ENCODE measurements around the gene RAB20. TPM values are rescaled to one million over a fixed set of nuclear protein-coding genes. Genes with fewer than 3 reads are reported as not detected.

RAB20 gene
- total and polyA plus RNA-seq, 10 donors: 19.1 to 96.4 (median 52.8) TPM

DNA sequence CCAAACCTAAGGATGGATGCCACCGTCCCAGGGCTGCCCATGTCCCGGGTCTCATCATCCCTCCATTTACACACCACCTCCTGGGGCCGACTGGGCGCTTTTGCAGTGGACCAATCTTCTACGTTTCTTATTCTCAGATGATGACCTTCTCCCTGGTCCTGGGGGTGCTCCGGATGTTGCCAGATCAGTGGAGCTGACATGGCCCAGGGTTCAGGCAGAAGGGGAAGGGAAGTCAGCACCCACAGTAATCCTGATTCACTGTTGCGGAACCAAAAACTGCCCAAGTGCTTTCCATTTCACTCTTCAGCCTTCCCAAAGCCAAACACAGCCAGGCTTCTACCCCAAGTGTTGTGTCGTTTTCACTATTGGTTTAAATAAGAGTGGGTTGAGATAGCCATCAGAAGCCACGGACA is 29.8 kb downstream of the RAB20 start:
- peak; percentile 75 for DNase-seq
- Histone ChIP-seq H3K27ac (peak overlapping the region in 7 of 8 donors; percentile 2 to 82 (median 63)), H3K4me3 (no peak overlapping the region), H3K4me1 (peaks cover 8 to 92% (median 36%) of the 10 kb centered on the region in 6 donors), H3K27me3 (replicated peaks in 1 of 7) (no peaks in the 10 kb centered on the region), H3K9me3 (no peaks in the 10 kb centered on the region), H3K36me3 (peaks cover 0 to 8% (median 0%) of the 10 kb centered on the region in 6 donors)
- WGBS, 5 donors: 80 to 93% (median 86%) methylated on average over 9 of the region's 9 CpGs
- TF ChIP-seq POLR2A (IDR thresholded peaks at IDR 0.05): no peak
- peak in 1 of 3 donors; percentile 64 for TF ChIP-seq POLR2AphosphoS5 (IDR thresholded peaks at IDR 0.05)
- intact Hi-C loops (cut with DNase I; ENCODE audit: low total_unique reads): no loop called here

DNA sequence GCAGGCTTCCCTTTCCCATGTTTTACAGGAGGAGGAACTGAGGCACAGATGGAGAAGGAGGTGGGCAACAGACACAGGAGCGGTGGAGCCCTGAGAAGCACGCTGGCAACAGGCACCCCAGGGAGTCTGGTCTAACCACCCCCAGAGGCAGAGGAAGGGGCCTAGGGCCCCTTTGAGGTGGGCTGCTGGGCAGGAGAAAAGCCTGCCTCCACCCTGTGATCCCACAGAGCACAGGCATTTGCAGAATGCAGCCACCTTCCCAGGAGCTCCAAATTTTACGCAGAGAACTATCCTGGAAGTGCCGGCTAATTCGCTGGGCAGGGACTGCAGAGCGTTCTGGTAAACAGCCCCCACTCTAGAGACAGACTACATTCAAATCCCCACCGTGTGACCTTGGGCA is 30.4 kb downstream of the RAB20 start:
- no peak for TF ChIP-seq POLR2AphosphoS5 (IDR thresholded peaks at IDR 0.05)
- TF ChIP-seq POLR2A (IDR thresholded peaks at IDR 0.05): no peak
- no peak for TF ChIP-seq CTCF (IDR thresholded peaks at IDR 0.05 in 8 of 11, conservative IDR thresholded peaks at IDR 0.05 in 3 of 11)
- H3K27ac ChIP-seq: peak overlapping the region in 5 of 8 donors; percentile 15 to 82 (median 81)
- no peaks in the 10 kb centered on the region for H3K27me3 ChIP-seq (replicated peaks in 1 of 7)
- H3K9me3 ChIP-seq: no peaks in the 10 kb centered on the region
- peaks cover 10 to 92% (median 38%) of the 10 kb centered on the region in 6 donors for H3K4me1 ChIP-seq
- peak; percentile 41 for DNase-seq
- intact Hi-C loops (cut with DNase I; ENCODE audit: low total_unique reads): no loop called here
- 80 to 92% (median 91%) methylated on average over 7 of the region's 7 CpGs for WGBS, 5 donors
- peaks cover 0 to 7% (median 0%) of the 10 kb centered on the region in 6 donors for H3K36me3 ChIP-seq
- no peak overlapping the region for H3K4me3 ChIP-seq

GRCh38 chr13:110529522-110530311 is 31.8 kb downstream of the RAB20 start:
- H3K4me1 ChIP-seq: peaks cover 15 to 92% (median 39%) of the 10 kb centered on the region in 6 donors
- H3K27me3 ChIP-seq (replicated peaks in 1 of 7): no peaks in the 10 kb centered on the region
- intact Hi-C loops (cut with DNase I; ENCODE audit: low total_unique reads): no loop called here
- H3K27ac ChIP-seq: peak overlapping the region in 5 of 8 donors; percentile 52 to 86 (median 67)
- DNase-seq: peak; percentile 6
- no peak for TF ChIP-seq CTCF (IDR thresholded peaks at IDR 0.05 in 8 of 11, conservative IDR thresholded peaks at IDR 0.05 in 3 of 11)
- WGBS, 5 donors: 87 to 92% (median 88%) methylated on average over 15 to 19 of the region's 23 CpGs
- H3K9me3 ChIP-seq: no peaks in the 10 kb centered on the region
- H3K4me3 ChIP-seq: no peak overlapping the region
- no peaks in the 10 kb centered on the region for H3K36me3 ChIP-seq

- H3K27ac ChIP-seq: peak overlapping the region in 6 of 8 donors; percentile 38 to 86 (median 64)
- H3K4me3 ChIP-seq: no peak overlapping the region
- no peaks in the 10 kb centered on the region for H3K9me3 ChIP-seq
- no peak for TF ChIP-seq POLR2A (IDR thresholded peaks at IDR 0.05)
- TF ChIP-seq POLR2AphosphoS5 (IDR thresholded peaks at IDR 0.05): no peak
- TF ChIP-seq CTCF (IDR thresholded peaks at IDR 0.05 in 8 of 11, conservative IDR thresholded peaks at IDR 0.05 in 3 of 11): no peak
- H3K36me3 ChIP-seq: peaks cover 0 to 1% (median 0%) of the 10 kb centered on the region in 6 donors
- peaks cover 15 to 92% (median 44%) of the 10 kb centered on the region in 6 donors for H3K4me1 ChIP-seq
- no peaks in the 10 kb centered on the region for H3K27me3 ChIP-seq (replicated peaks in 1 of 7)
- WGBS, 5 donors: 81 to 89% (median 85%) methylated on average over 6 of the region's 6 CpGs
- intact Hi-C loops (cut with DNase I; ENCODE audit: low total_unique reads): no loop called here
- DNase-seq: no peak
Observed at GRCh38 chr13:110528911-110529310, 32.6 kb downstream of the RAB20 start.

All from spleen (tissue), 11 donors.